ENCODE measurements around the gene ZNF318. TPM values are rescaled to one million over a fixed set of nuclear protein-coding genes. Genes with fewer than 3 reads are reported as not detected.
"Not testable (repeated sequence)": the region's sequence is repeated elsewhere in the genome, so short reads cannot be mapped to it uniquely, and the experiment has no call there.

The ZNF318 gene
- total RNA-seq, 1 experiment from 2014 or later: 17.1 TPM

GRCh38 chr6:43375693-43376092, 6.2 kb upstream of the ZNF318 start:
- BruUV-seq (replicated peaks): no TSS peak
- H4K20me1 ChIP-seq (ENCODE audit: insufficient read depth): no peaks in the 10 kb centered on the region
- H3K9me3 ChIP-seq (ENCODE audit: insufficient read depth, low read depth): no peaks in the 10 kb centered on the region
- H3K27me3 ChIP-seq (ENCODE audit: insufficient read depth, low read depth): no peaks in the 10 kb centered on the region
- no peak overlapping the region for H3K4me2 ChIP-seq
- peaks cover 5% of the 10 kb centered on the region for H3F3A ChIP-seq (ENCODE audit: insufficient read depth, low read depth)
- TF ChIP-seq CTCF (conservative IDR thresholded peaks at IDR 0.05) (no peak), EZH2 (IDR thresholded peaks at IDR 0.05; ENCODE audit: low read depth) (no peak)
- DNase-seq: no peak
- H3K27ac ChIP-seq: no peak overlapping the region
- ChIA-PET CTCF (no interaction called here), POLR2A (ENCODE audit: unreplicated experiment) (no interaction called here)
- no peak overlapping the region for H2AFZ ChIP-seq
- H3K36me3 ChIP-seq (ENCODE audit: low read depth): no peaks in the 10 kb centered on the region
- H3K4me1 ChIP-seq (replicated peaks; ENCODE audit: insufficient read depth): peaks cover 18% of the 10 kb centered on the region
- no peaks in the 10 kb centered on the region for H3K79me2 ChIP-seq (ENCODE audit: low read depth)
- peaks cover 5% of the 10 kb centered on the region; the same call in 1 of the 2 replicates for H3K9me2 ChIP-seq (ENCODE audit: insufficient read depth)
- no peak overlapping the region for H3K4me3 ChIP-seq
- intact Hi-C loops (cut with micrococcal nuclease; ENCODE audit: unreplicated experiment): no loop called here

- ChIA-PET POLR2A (ENCODE audit: unreplicated experiment) (interaction anchor here (0.5 kb wide), 1 partner anchor 22 kb away, joined by 3 read pairs; no protein-coding TSS in a partner anchor), CTCF (interaction anchor here (0.5 kb wide), 1 partner anchor 279 kb away, joined by 12 read pairs; no protein-coding TSS in a partner anchor)
- H3K9me2 ChIP-seq (ENCODE audit: insufficient read depth): peaks cover 5% of the 10 kb centered on the region; the same call in 1 of the 2 replicates
- no peak overlapping the region for H3K4me2 ChIP-seq
- H3F3A ChIP-seq (ENCODE audit: insufficient read depth, low read depth): peaks cover 15% of the 10 kb centered on the region
- TF ChIP-seq CTCF (conservative IDR thresholded peaks at IDR 0.05): no peak
- no peak for TF ChIP-seq EZH2 (IDR thresholded peaks at IDR 0.05; ENCODE audit: low read depth)
- no peaks in the 10 kb centered on the region for H3K36me3 ChIP-seq (ENCODE audit: low read depth)
- DNase-seq: no peak
- H3K9me3 ChIP-seq (ENCODE audit: insufficient read depth, low read depth): no peaks in the 10 kb centered on the region
- no peak overlapping the region for H2AFZ ChIP-seq
- H3K79me2 ChIP-seq (ENCODE audit: low read depth): 0 out of 2 replicates have a peak, but pooled peaks cover 2% of the 10 kb centered on the region
- BruUV-seq (replicated peaks): no TSS peak
- no peak overlapping the region for H3K4me3 ChIP-seq
- peaks cover 28% of the 10 kb centered on the region for H3K4me1 ChIP-seq (replicated peaks; ENCODE audit: insufficient read depth)
- intact Hi-C loops (cut with micrococcal nuclease; ENCODE audit: unreplicated experiment): no loop called here
- H4K20me1 ChIP-seq (ENCODE audit: insufficient read depth): no peaks in the 10 kb centered on the region
- H3K27me3 ChIP-seq (ENCODE audit: insufficient read depth, low read depth): no peaks in the 10 kb centered on the region
- no peak overlapping the region for H3K27ac ChIP-seq
Observed at GRCh38 chr6:43373252-43373875, 3.9 kb upstream of the ZNF318 start.

- ChIA-PET POLR2A (ENCODE audit: unreplicated experiment) (interaction anchor here (0.6 to 1.0 kb wide), 6 partner anchors 67 to 967 kb away, joined by 3 to 10 read pairs (median 6); no protein-coding TSS in a partner anchor), CTCF (interaction anchor here (0.5 to 0.7 kb wide), 3 partner anchors 12 to 140 kb away, joined by 3 read pairs; no protein-coding TSS in a partner anchor)
- peak overlapping the region; percentile 85 for H3K27ac ChIP-seq
- H3K4me3 ChIP-seq: peak overlapping the region; percentile 71
- H3K9me3 ChIP-seq (ENCODE audit: insufficient read depth, low read depth); intact Hi-C loops (cut with micrococcal nuclease; ENCODE audit: unreplicated experiment); H4K20me1 ChIP-seq (ENCODE audit: insufficient read depth); H3K27me3 ChIP-seq (ENCODE audit: insufficient read depth, low read depth); H3K36me3 ChIP-seq (ENCODE audit: low read depth); H3K9me2 ChIP-seq (ENCODE audit: insufficient read depth); H3K79me2 ChIP-seq (ENCODE audit: low read depth): not testable (repeated sequence)
- peaks cover 12% of the 10 kb centered on the region for H3F3A ChIP-seq (ENCODE audit: insufficient read depth, low read depth)
- peak; percentile 45 to 79 for DNase-seq
- peak overlapping the region; percentile 97 for H2AFZ ChIP-seq
- TSS peak; percentile 87 for BruUV-seq (replicated peaks)
- H3K4me2 ChIP-seq: peak overlapping the region; percentile 87
- H3K4me1 ChIP-seq (replicated peaks; ENCODE audit: insufficient read depth): peaks cover 34% of the 10 kb centered on the region
Observed at GRCh38 chr6:43370003-43370580, 645 bp upstream of the ZNF318 start.

All from PC-9 (cell line).